GM12873 (cell line): Measurements from ENCODE around the gene SLC9A9.

ENCODE experiments used
- TF ChIP-seq, protein P1 (sequence below): IDR thresholded peaks from 2 replicates; pipeline ENCODE4 v1.5.1; 2012; ENCODE audit warnings: low read depth, mild to moderate bottlenecking, moderate library complexity, low read length, control low read depth; ENCODE audit not compliant: insufficient read depth; ENCODE audit errors: missing control alignments

The SLC9A9 gene

GRCh38 chr3:143770391-143770790 is 77.9 kb downstream of the SLC9A9 start:
- TF ChIP-seq, protein P1, sequence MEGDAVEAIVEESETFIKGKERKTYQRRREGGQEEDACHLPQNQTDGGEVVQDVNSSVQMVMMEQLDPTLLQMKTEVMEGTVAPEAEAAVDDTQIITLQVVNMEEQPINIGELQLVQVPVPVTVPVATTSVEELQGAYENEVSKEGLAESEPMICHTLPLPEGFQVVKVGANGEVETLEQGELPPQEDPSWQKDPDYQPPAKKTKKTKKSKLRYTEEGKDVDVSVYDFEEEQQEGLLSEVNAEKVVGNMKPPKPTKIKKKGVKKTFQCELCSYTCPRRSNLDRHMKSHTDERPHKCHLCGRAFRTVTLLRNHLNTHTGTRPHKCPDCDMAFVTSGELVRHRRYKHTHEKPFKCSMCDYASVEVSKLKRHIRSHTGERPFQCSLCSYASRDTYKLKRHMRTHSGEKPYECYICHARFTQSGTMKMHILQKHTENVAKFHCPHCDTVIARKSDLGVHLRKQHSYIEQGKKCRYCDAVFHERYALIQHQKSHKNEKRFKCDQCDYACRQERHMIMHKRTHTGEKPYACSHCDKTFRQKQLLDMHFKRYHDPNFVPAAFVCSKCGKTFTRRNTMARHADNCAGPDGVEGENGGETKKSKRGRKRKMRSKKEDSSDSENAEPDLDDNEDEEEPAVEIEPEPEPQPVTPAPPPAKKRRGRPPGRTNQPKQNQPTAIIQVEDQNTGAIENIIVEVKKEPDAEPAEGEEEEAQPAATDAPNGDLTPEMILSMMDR: no peak

DNA sequence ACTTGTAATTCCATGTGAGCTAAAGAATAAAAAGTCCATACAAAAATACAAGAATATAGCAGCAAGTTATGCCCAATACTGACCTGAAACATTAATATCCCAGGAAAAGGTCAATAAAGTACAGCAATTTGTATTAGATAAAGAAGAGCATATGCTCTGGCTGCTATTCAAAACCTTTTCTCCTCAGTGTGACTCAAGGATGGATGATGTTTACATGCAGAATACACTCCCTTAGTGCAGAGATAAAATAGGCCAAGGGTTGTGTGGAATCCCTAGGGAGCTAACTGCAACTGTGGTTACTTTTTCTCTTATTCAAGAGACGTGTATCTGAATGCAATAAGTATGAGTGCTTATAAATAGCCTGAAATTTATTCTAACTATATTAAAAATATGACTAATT is 78.7 kb downstream of the SLC9A9 start:
- TF ChIP-seq, protein P1: no peak

DNA sequence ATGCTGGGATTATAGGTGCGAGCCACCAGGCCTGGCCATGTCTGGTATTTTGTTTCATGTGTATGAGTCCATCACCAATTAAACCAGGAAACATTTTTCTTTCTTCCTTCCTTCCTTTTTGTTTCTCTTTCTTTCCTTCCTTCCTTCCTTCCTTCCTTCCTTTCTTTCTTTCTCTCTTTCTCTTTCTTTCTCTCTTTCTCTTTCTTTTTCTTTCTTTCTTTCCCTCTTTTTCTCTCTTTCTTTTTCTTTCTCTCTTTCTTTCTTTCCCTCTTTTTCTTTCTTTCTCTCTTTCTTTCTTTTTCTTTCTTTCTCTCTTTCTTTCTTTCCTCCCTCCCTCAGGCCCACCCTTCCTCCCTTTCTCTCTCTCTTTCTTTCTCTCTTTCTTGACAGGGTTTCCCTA is 83.4 kb downstream of the SLC9A9 start:
- TF ChIP-seq, protein P1: no peak

- TF ChIP-seq, protein P1: no peak
Measured at GRCh38 chr3:143763564-143764162, 84.6 kb downstream of the SLC9A9 start.

- TF ChIP-seq, protein P1: no peak
Measured at GRCh38 chr3:143757691-143758090, 90.6 kb downstream of the SLC9A9 start.

GRCh38 chr3:143755978-143756377 is 92.3 kb downstream of the SLC9A9 start:
- TF ChIP-seq, protein P1: no peak

- TF ChIP-seq, protein P1: no peak
Measured at GRCh38 chr3:143754090-143754489, 94.2 kb downstream of the SLC9A9 start.
